Stimulated activated CD4-positive, alpha-beta T cell treated with anti-CD3 and anti-CD28 coated beads, Interleukin-12 subunit alpha, Interleukin-12 subunit beta, amount 100 ng/mL, for 24 hours (primary cell): ENCODE results near the gene FIBCD1.

Source experiments
- DNase-seq, 2 experiments: peaks; one replicate each; pipeline ENCODE4 v3.0.0-alpha.2; 2020; ENCODE audit warnings: low read depth in 2 of 2

FIBCD1 gene

GRCh38 chr9:130879863-130880411 lies 59.1 kb downstream of the FIBCD1 start:
- DNase-seq: no peak

- no peak for DNase-seq
Measured at GRCh38 chr9:130878295-130878694, 60.8 kb downstream of the FIBCD1 start.

GRCh38 chr9:130877300-130877699 lies 61.7 kb downstream of the FIBCD1 start:
- DNase-seq: no peak

GRCh38 chr9:130874783-130875182 lies 64.3 kb downstream of the FIBCD1 start:
- no peak for DNase-seq

- no peak for DNase-seq
Measured at GRCh38 chr9:130873966-130874365, 65.1 kb downstream of the FIBCD1 start.

GRCh38 chr9:130872912-130873503 lies 66.0 kb downstream of the FIBCD1 start:
- no peak for DNase-seq

GRCh38 chr9:130872508-130872907 lies 66.5 kb downstream of the FIBCD1 start:
- DNase-seq: no peak

GRCh38 chr9:130872093-130872492 lies 67.0 kb downstream of the FIBCD1 start:
- DNase-seq: no peak

- DNase-seq: no peak
Measured at GRCh38 chr9:130871395-130872062, 67.5 kb downstream of the FIBCD1 start.

GRCh38 chr9:130870491-130871381 lies 68.3 kb downstream of the FIBCD1 start:
- DNase-seq: no peak

GRCh38 chr9:130869250-130869649 lies 69.8 kb downstream of the FIBCD1 start:
- no peak for DNase-seq

GRCh38 chr9:130868230-130868629 lies 70.8 kb downstream of the FIBCD1 start:
- DNase-seq: no peak

GRCh38 chr9:130867556-130867955 lies 71.5 kb downstream of the FIBCD1 start:
- no peak for DNase-seq

GRCh38 chr9:130866474-130866965 lies 72.5 kb downstream of the FIBCD1 start:
- DNase-seq: peak; percentile 29 to 56

GRCh38 chr9:130865921-130866320 lies 73.1 kb downstream of the FIBCD1 start:
- DNase-seq: no peak

- no peak for DNase-seq
Measured at GRCh38 chr9:130864541-130864940, 74.5 kb downstream of the FIBCD1 start.

- DNase-seq: no peak
Measured at GRCh38 chr9:130862747-130863146, 76.3 kb downstream of the FIBCD1 start.

GRCh38 chr9:130862217-130862616 lies 76.8 kb downstream of the FIBCD1 start:
- no peak for DNase-seq

- no peak for DNase-seq
Measured at GRCh38 chr9:130861372-130862180, 77.5 kb downstream of the FIBCD1 start.

- DNase-seq: no peak
Measured at GRCh38 chr9:130860458-130861316, 78.4 kb downstream of the FIBCD1 start.
